Thyroid gland (tissue), 4 donors: ENCODE measurements around the gene CR1. TPM values are rescaled to one million over a fixed set of nuclear protein-coding genes. Genes with fewer than 3 reads are reported as not detected.

Experiments used
- DNase-seq, 2 donors: peaks; one replicate each; pipeline ENCODE4 v3.0.0-alpha.2; 2019
- H3K27ac ChIP-seq, 3 donors: fragments of 200-600 bp; sonication (generic); 1 replicate in 2 of 3; 2 replicates in 1 of 3; pipeline ENCODE4 v1.5.1; 2016 to 2019; ENCODE audit warnings: mild to moderate bottlenecking in 1 of 3, moderate library complexity in 1 of 3
- H3K27me3 ChIP-seq: fragments of 200-600 bp; sonication (generic); one replicate; pipeline ENCODE4 v1.5.1; 2019
- H3K36me3 ChIP-seq, 2 donors: fragments of 200-600 bp; sonication (generic); one replicate each; pipeline ENCODE4 v1.5.1; 2016 to 2019
- H3K4me1 ChIP-seq, 2 donors: fragments of 200-600 bp; sonication (generic); one replicate each; pipeline ENCODE4 v1.5.1; 2017 to 2019
- H3K4me3 ChIP-seq, 3 donors: fragments of 200-600 bp; sonication (generic); replicated peaks in 1 of 3; 1 replicate in 2 of 3; 2 replicates in 1 of 3; pipeline ENCODE4 v1.5.1; 2016; ENCODE audit warnings: mild to moderate bottlenecking in 1 of 3
- H3K9me3 ChIP-seq: fragments of 200-600 bp; sonication (generic); one replicate; pipeline ENCODE4 v1.5.1; 2017
- CTCF ChIP-seq, 6 experiments: fragments of 200-600 bp in 3 of 6; fragments of 450-650 bp in 3 of 6; sonication (generic) in 3 of 6; IDR thresholded peaks; one replicate each; pipeline ENCODE4 v1.5.1; 2016 to 2019; ENCODE audit warnings: antibody characterized with exemption in 6 of 6, mild to moderate bottlenecking in 2 of 6, inconsistent platforms in 1 of 6, moderate library complexity in 1 of 6
- POLR2A ChIP-seq, 2 donors: fragments of 450-650 bp; IDR thresholded peaks; one replicate each; pipeline ENCODE4 v1.6.1; 2017; ENCODE audit warnings: antibody characterized with exemption in 2 of 2, mild to moderate bottlenecking in 2 of 2, moderate library complexity in 1 of 2
- WGBS, 2 donors: methylation state at CpG; one replicate each; pipeline ENCODE4 v1.1.5; 2017; 5-methylcytosine and 5-hydroxymethylcytosine counted together
- intact Hi-C: fragments of 100-400 bp; cut with DNase I; formaldehyde crosslinking; loops from one replicate; pipeline ENCODE4 v1.15.1; 2023
- total RNA-seq, 4 donors: library from RNA; depleted of rRNA; stranded (reverse); fragments of >200 nt; gene quantifications; one replicate each; pipeline ENCODE4 v1.2.3, GENCODE V29; 2016

Gene CR1
- total RNA-seq, 4 donors from 2014 or later: 0.49 to 5.8 (median 1.2) TPM

- Histone ChIP-seq H3K9me3 (no peaks in the 10 kb centered on the region), H3K27me3 (no peaks in the 10 kb centered on the region), H3K4me1 (peaks cover 0 to 5% of the 10 kb centered on the region in 2 donors), H3K36me3 (no peaks in the 10 kb centered on the region), H3K27ac (no peak overlapping the region), H3K4me3 (no peak overlapping the region)
- TF ChIP-seq POLR2A (IDR thresholded peaks at IDR 0.05) (no peak), CTCF (IDR thresholded peaks at IDR 0.05) (no peak)
- DNase-seq: no peak
- intact Hi-C loops: loop anchor here (10.0 kb wide), 1 partner anchor 159 kb away; no protein-coding TSS in a partner anchor
Measured at GRCh38 chr1:207646171-207646570, 150.2 kb downstream of the CR1 start.

- Histone ChIP-seq H3K4me1 (peaks cover 0 to 5% of the 10 kb centered on the region in 2 donors), H3K27me3 (no peaks in the 10 kb centered on the region), H3K36me3 (no peaks in the 10 kb centered on the region), H3K4me3 (no peak overlapping the region), H3K9me3 (no peaks in the 10 kb centered on the region), H3K27ac (no peak overlapping the region)
- no peak for DNase-seq
- intact Hi-C loops: loop anchor here (10.0 kb wide), 1 partner anchor 158 kb away; no protein-coding TSS in a partner anchor
- TF ChIP-seq CTCF (IDR thresholded peaks at IDR 0.05): no peak
- 67 to 68% methylated on average over 4 of the region's 4 CpGs for WGBS, 2 donors
Measured at GRCh38 chr1:207646944-207647579, 151.1 kb downstream of the CR1 start.

- no peaks in the 10 kb centered on the region for H3K27me3 ChIP-seq
- DNase-seq: no peak
- H3K4me3 ChIP-seq: no peak overlapping the region
- no peaks in the 10 kb centered on the region for H3K36me3 ChIP-seq
- H3K9me3 ChIP-seq: no peaks in the 10 kb centered on the region
- peaks cover 0 to 5% of the 10 kb centered on the region in 2 donors for H3K4me1 ChIP-seq
- intact Hi-C loops: loop anchor here (10.0 kb wide), 1 partner anchor 157 kb away; no protein-coding TSS in a partner anchor
- H3K27ac ChIP-seq: no peak overlapping the region
- 54 to 55% methylated on average over 4 of the region's 4 CpGs for WGBS, 2 donors
- TF ChIP-seq CTCF (IDR thresholded peaks at IDR 0.05) (no peak), POLR2A (IDR thresholded peaks at IDR 0.05) (no peak)
Measured at GRCh38 chr1:207647671-207648333, 151.8 kb downstream of the CR1 start.

- Histone ChIP-seq H3K4me1 (peaks cover 0 to 5% of the 10 kb centered on the region in 2 donors), H3K36me3 (no peaks in the 10 kb centered on the region), H3K27me3 (no peaks in the 10 kb centered on the region), H3K9me3 (no peaks in the 10 kb centered on the region), H3K27ac (no peak overlapping the region), H3K4me3 (no peak overlapping the region)
- TF ChIP-seq POLR2A (IDR thresholded peaks at IDR 0.05): no peak
- no peak for TF ChIP-seq CTCF (IDR thresholded peaks at IDR 0.05)
- intact Hi-C loops: loop anchor here (10.0 kb wide), 1 partner anchor 156 kb away; no protein-coding TSS in a partner anchor
- no peak for DNase-seq
- 68 to 77% methylated on average over 5 of the region's 5 CpGs for WGBS, 2 donors
Measured at GRCh38 chr1:207648334-207649209, 152.6 kb downstream of the CR1 start.
